ENCODE data around the gene PABPC5.

The PABPC5 gene

GRCh38 chrX:91434351-91435168 lies at the start of gene PABPC5:
TSS of gene PABPC5 (plus strand) at chrX:91434839. CDS start at chrX:91435578, 739 bp downstream.
- no peak for DNase-seq

- DNase-seq: no peak
Measured at GRCh38 chrX:91389026-91389425, 45.6 kb upstream of the PABPC5 start.

- no peak for DNase-seq
Measured at GRCh38 chrX:91414713-91415112, 19.9 kb upstream of the PABPC5 start.

- DNase-seq: no peak
Measured at GRCh38 chrX:91435395-91435794, 756 bp downstream of the PABPC5 start.
